ENCODE measurements around the gene STAG1. TPM values are rescaled to one million over a fixed set of nuclear protein-coding genes. Genes with fewer than 3 reads are reported as not detected.
"Not testable (repeated sequence)": the region's sequence is repeated elsewhere in the genome, so short reads cannot be mapped to it uniquely, and the experiment has no call there.

STAG1 gene
- total RNA-seq, 2 experiments from 2014 or later, result 28.0 to 29.7 TPM

- DNase-seq, result no peak
- H3K9me3 Mint-ChIP-seq, result no peaks in the 10 kb centered on the region
- intact Hi-C loops (cut with micrococcal nuclease), result no loop called here
- no peak overlapping the region for H3K27ac Mint-ChIP-seq
- no peaks in the 10 kb centered on the region for H3K4me1 Mint-ChIP-seq (ENCODE audit: low read depth)
- no peak overlapping the region for H3K4me3 Mint-ChIP-seq
- H3K27me3 Mint-ChIP-seq (ENCODE audit: low read depth), result no peaks in the 10 kb centered on the region
- peaks cover 4% of the 10 kb centered on the region for H3K36me3 Mint-ChIP-seq (ENCODE audit: low read depth)
- CTCF ChIA-PET, result interaction anchor here (0.6 to 0.9 kb wide), 2 partner anchors 12 to 553 kb away, joined by 3 to 4 read pairs; partner anchors contain the start of gene IL20RB
Observed at GRCh38 chr3:136404056-136404455, 348.1 kb downstream of the STAG1 start.

- CTCF ChIA-PET, result no interaction called here
- DNase-seq, result no peak
- intact Hi-C loops (cut with micrococcal nuclease), result no loop called here
Observed at GRCh38 chr3:136396916-136397315, 355.3 kb downstream of the STAG1 start.

GRCh38 chr3:136390574-136390973 lies 361.6 kb downstream of the STAG1 start:
- intact Hi-C loops (cut with micrococcal nuclease), result loop anchor here (2.0 kb wide), 1 partner anchor 196 kb away; no protein-coding TSS in a partner anchor
- H3K4me3 Mint-ChIP-seq, result no peak overlapping the region
- CTCF ChIA-PET, result interaction anchor here (0.6 to 3.6 kb wide), 9 partner anchors 25 to 624 kb away, joined by 3 to 24 read pairs (median 7); partner anchors contain the start of gene STAG1
- no peaks in the 10 kb centered on the region for H3K9me3 Mint-ChIP-seq
- H3K4me1 Mint-ChIP-seq (ENCODE audit: low read depth), result no peaks in the 10 kb centered on the region
- H3K27me3 Mint-ChIP-seq (ENCODE audit: low read depth), result no peaks in the 10 kb centered on the region
- H3K36me3 Mint-ChIP-seq (ENCODE audit: low read depth), result no peaks in the 10 kb centered on the region
- DNase-seq, result no peak
- H3K27ac Mint-ChIP-seq, result no peak overlapping the region

More at GRCh38 chr3:136396916-136397315, 355.3 kb downstream of the STAG1 start:
- Mint-ChIP-seq H3K27ac (no peak overlapping the region), H3K9me3 (no peaks in the 10 kb centered on the region), H3K4me1 (ENCODE audit: low read depth) (no peaks in the 10 kb centered on the region), H3K36me3 (ENCODE audit: low read depth) (peaks cover 8% of the 10 kb centered on the region), H3K27me3 (ENCODE audit: low read depth) (no peaks in the 10 kb centered on the region), H3K4me3 (no peak overlapping the region)

- Mint-ChIP-seq H3K9me3 (no peaks in the 10 kb centered on the region), H3K4me3 (no peak overlapping the region), H3K27me3 (ENCODE audit: low read depth) (no peaks in the 10 kb centered on the region), H3K36me3 (ENCODE audit: low read depth) (no peaks in the 10 kb centered on the region), H3K27ac (no peak overlapping the region), H3K4me1 (ENCODE audit: low read depth) (no peaks in the 10 kb centered on the region)
- CTCF ChIA-PET, result no interaction called here
- no peak for DNase-seq
- intact Hi-C loops (cut with micrococcal nuclease), result no loop called here
Observed at GRCh38 chr3:136387031-136387430, 365.1 kb downstream of the STAG1 start.

- peaks cover under 1% of the 10 kb centered on the region for H3K36me3 Mint-ChIP-seq (ENCODE audit: low read depth)
- no peak overlapping the region for H3K27ac Mint-ChIP-seq
- CTCF ChIA-PET, result interaction anchor here (0.8 to 1.2 kb wide), 2 partner anchors 18 to 367 kb away, joined by 4 to 6 read pairs; no protein-coding TSS in a partner anchor
- H3K27me3 Mint-ChIP-seq (ENCODE audit: low read depth), result no peaks in the 10 kb centered on the region
- no peak overlapping the region for H3K4me3 Mint-ChIP-seq
- DNase-seq, result no peak
- H3K9me3 Mint-ChIP-seq, result no peaks in the 10 kb centered on the region
- H3K4me1 Mint-ChIP-seq (ENCODE audit: low read depth), result no peaks in the 10 kb centered on the region
- intact Hi-C loops (cut with micrococcal nuclease), result no loop called here
Observed at GRCh38 chr3:136385457-136385856, 366.7 kb downstream of the STAG1 start.

- CTCF ChIA-PET, result interaction anchor here (0.7 to 0.8 kb wide), 2 partner anchors 12 to 633 kb away, joined by 3 to 7 read pairs; no protein-coding TSS in a partner anchor
- H3K36me3 Mint-ChIP-seq (ENCODE audit: low read depth), result peaks cover 9% of the 10 kb centered on the region
- H3K9me3 Mint-ChIP-seq, result no peaks in the 10 kb centered on the region
- no peaks in the 10 kb centered on the region for H3K27me3 Mint-ChIP-seq (ENCODE audit: low read depth)
- no peak for DNase-seq
- no peak overlapping the region for H3K4me3 Mint-ChIP-seq
- no peaks in the 10 kb centered on the region for H3K4me1 Mint-ChIP-seq (ENCODE audit: low read depth)
- no peak overlapping the region for H3K27ac Mint-ChIP-seq
- intact Hi-C loops (cut with micrococcal nuclease), result no loop called here
Observed at GRCh38 chr3:136381051-136381450, 371.1 kb downstream of the STAG1 start.

GRCh38 chr3:136380530-136380929 lies 371.6 kb downstream of the STAG1 start:
- CTCF ChIA-PET, result no interaction called here
- no peaks in the 10 kb centered on the region for H3K4me1 Mint-ChIP-seq (ENCODE audit: low read depth)
- intact Hi-C loops (cut with micrococcal nuclease), result no loop called here
- H3K27ac Mint-ChIP-seq, result no peak overlapping the region
- no peaks in the 10 kb centered on the region for H3K9me3 Mint-ChIP-seq
- H3K36me3 Mint-ChIP-seq (ENCODE audit: low read depth), result peaks cover 9% of the 10 kb centered on the region
- no peak for DNase-seq
- H3K27me3 Mint-ChIP-seq (ENCODE audit: low read depth), result no peaks in the 10 kb centered on the region
- H3K4me3 Mint-ChIP-seq, result no peak overlapping the region

GRCh38 chr3:136378011-136378410 lies 374.2 kb downstream of the STAG1 start:
- no peak for DNase-seq
- Mint-ChIP-seq H3K4me3 (no peak overlapping the region), H3K27me3 (ENCODE audit: low read depth) (no peaks in the 10 kb centered on the region), H3K4me1 (ENCODE audit: low read depth) (no peaks in the 10 kb centered on the region), H3K27ac (no peak overlapping the region), H3K9me3 (no peaks in the 10 kb centered on the region), H3K36me3 (ENCODE audit: low read depth) (peaks cover 17% of the 10 kb centered on the region)
- intact Hi-C loops (cut with micrococcal nuclease), result no loop called here
- CTCF ChIA-PET, result interaction anchor here (0.6 kb wide), 1 partner anchor 14 kb away, joined by 4 read pairs; no protein-coding TSS in a partner anchor

- intact Hi-C loops (cut with micrococcal nuclease), result no loop called here
- H3K27me3 Mint-ChIP-seq (ENCODE audit: low read depth), result no peaks in the 10 kb centered on the region
- H3K9me3 Mint-ChIP-seq, result no peaks in the 10 kb centered on the region
- H3K4me3 Mint-ChIP-seq, result no peak overlapping the region
- CTCF ChIA-PET, result interaction anchor here (0.6 kb wide), 1 partner anchor 14 kb away, joined by 4 read pairs; no protein-coding TSS in a partner anchor
- H3K36me3 Mint-ChIP-seq (ENCODE audit: low read depth), result peaks cover 19% of the 10 kb centered on the region
- H3K4me1 Mint-ChIP-seq (ENCODE audit: low read depth), result no peaks in the 10 kb centered on the region
- H3K27ac Mint-ChIP-seq, result no peak overlapping the region
- no peak for DNase-seq
Observed at GRCh38 chr3:136377508-136377907, 374.7 kb downstream of the STAG1 start.

- DNase-seq; H3K4me3 Mint-ChIP-seq; H3K9me3 Mint-ChIP-seq; H3K27me3 Mint-ChIP-seq (ENCODE audit: low read depth); H3K4me1 Mint-ChIP-seq (ENCODE audit: low read depth); intact Hi-C loops (cut with micrococcal nuclease); CTCF ChIA-PET; H3K27ac Mint-ChIP-seq: not testable (repeated sequence)
- peaks cover 23% of the 10 kb centered on the region for H3K36me3 Mint-ChIP-seq (ENCODE audit: low read depth)
Observed at GRCh38 chr3:136375800-136376199, 376.4 kb downstream of the STAG1 start.

GRCh38 chr3:136366289-136366688 lies 385.9 kb downstream of the STAG1 start:
- Mint-ChIP-seq H3K36me3 (ENCODE audit: low read depth) (peaks cover 19% of the 10 kb centered on the region), H3K4me3 (no peak overlapping the region), H3K9me3 (no peaks in the 10 kb centered on the region), H3K27me3 (ENCODE audit: low read depth) (no peaks in the 10 kb centered on the region), H3K4me1 (ENCODE audit: low read depth) (no peaks in the 10 kb centered on the region), H3K27ac (no peak overlapping the region)
- CTCF ChIA-PET, result interaction anchor here (1.1 to 1.5 kb wide), 3 partner anchors 14 to 648 kb away, joined by 4 to 8 read pairs (median 5); no protein-coding TSS in a partner anchor
- intact Hi-C loops (cut with micrococcal nuclease), result no loop called here
- no peak for DNase-seq

GRCh38 chr3:136353461-136353860 lies 398.7 kb downstream of the STAG1 start:
- H3K36me3 Mint-ChIP-seq (ENCODE audit: low read depth), result peaks cover 22% of the 10 kb centered on the region
- DNase-seq, result peak; percentile 61
- H3K4me1 Mint-ChIP-seq (ENCODE audit: low read depth), result peaks cover 12% of the 10 kb centered on the region
- peaks cover 7% of the 10 kb centered on the region for H3K9me3 Mint-ChIP-seq
- no peaks in the 10 kb centered on the region for H3K27me3 Mint-ChIP-seq (ENCODE audit: low read depth)
- no peak overlapping the region for H3K4me3 Mint-ChIP-seq
- intact Hi-C loops (cut with micrococcal nuclease), result loop anchor here (1.0 to 2.0 kb wide), 4 partner anchors 103 to 399 kb away; partner anchors contain the start of genes MSL2, PCCB and STAG1
- CTCF ChIA-PET, result interaction anchor here (0.7 kb wide), 1 partner anchor 914 kb away, joined by 3 read pairs; no protein-coding TSS in a partner anchor
- peak overlapping the region; percentile 82 for H3K27ac Mint-ChIP-seq

GRCh38 chr3:136351905-136352304 lies 400.3 kb downstream of the STAG1 start:
- Mint-ChIP-seq H3K9me3 (peaks cover 7% of the 10 kb centered on the region), H3K27ac (peak overlapping the region; percentile 8), H3K27me3 (ENCODE audit: low read depth) (no peaks in the 10 kb centered on the region), H3K36me3 (ENCODE audit: low read depth) (peaks cover 17% of the 10 kb centered on the region), H3K4me1 (ENCODE audit: low read depth) (peaks cover 12% of the 10 kb centered on the region), H3K4me3 (no peak overlapping the region)
- no peak for DNase-seq
- CTCF ChIA-PET, result interaction anchor here (0.6 to 1.6 kb wide), 8 partner anchors 8 to 408 kb away, joined by 3 to 5 read pairs (median 3); no protein-coding TSS in a partner anchor
- intact Hi-C loops (cut with micrococcal nuclease), result loop anchor here (2.0 kb wide), 1 partner anchor 101 kb away; the partner anchor contains the start of gene PCCB

All from activated naive CD4-positive, alpha-beta T cell treated with anti-CD3 and anti-CD28 coated beads for 36 hours (primary cell).